DMS114 treated with DMSO at 0.1 percent for 48 hours (cell line): ENCODE measurements around the gene APBB2.
A peak's percentile ranks its signal among the peaks of the same experiment; 100 is the strongest.
"Not testable (repeated sequence)": the region's sequence is repeated elsewhere in the genome, so short reads cannot be mapped to it uniquely, and the experiment has no call there.

Experiments
- DNase-seq: peaks from one replicate; lab custom pipeline; 2025; ENCODE audit not compliant: unreplicated experiment; lab: John Stamatoyannopoulos, UW

Gene APBB2

DNA sequence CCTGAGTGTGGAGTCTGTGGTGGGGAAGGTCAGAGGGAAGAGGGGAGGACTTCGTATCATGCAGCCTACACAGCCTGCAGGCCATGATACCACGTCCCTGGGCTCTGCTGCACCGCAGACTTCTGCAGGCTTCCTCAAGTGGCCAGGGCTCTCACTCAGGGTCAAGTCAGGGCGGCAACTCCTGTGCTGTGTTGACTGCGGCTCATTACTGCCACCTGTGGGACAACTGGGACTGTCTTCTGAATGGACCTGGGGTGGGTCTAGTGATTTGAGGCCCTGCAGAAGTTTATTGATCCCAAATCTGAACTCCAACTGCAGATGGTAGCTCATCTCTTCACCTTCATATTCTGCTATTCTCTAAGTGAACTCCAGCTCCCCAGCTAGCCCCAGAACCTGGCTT is 297.5 kb downstream of the APBB2 start:
- no peak for DNase-seq

- DNase-seq, result no peak
Measured at GRCh38 chr4:40916218-40916555, 298.2 kb downstream of the APBB2 start.

DNA sequence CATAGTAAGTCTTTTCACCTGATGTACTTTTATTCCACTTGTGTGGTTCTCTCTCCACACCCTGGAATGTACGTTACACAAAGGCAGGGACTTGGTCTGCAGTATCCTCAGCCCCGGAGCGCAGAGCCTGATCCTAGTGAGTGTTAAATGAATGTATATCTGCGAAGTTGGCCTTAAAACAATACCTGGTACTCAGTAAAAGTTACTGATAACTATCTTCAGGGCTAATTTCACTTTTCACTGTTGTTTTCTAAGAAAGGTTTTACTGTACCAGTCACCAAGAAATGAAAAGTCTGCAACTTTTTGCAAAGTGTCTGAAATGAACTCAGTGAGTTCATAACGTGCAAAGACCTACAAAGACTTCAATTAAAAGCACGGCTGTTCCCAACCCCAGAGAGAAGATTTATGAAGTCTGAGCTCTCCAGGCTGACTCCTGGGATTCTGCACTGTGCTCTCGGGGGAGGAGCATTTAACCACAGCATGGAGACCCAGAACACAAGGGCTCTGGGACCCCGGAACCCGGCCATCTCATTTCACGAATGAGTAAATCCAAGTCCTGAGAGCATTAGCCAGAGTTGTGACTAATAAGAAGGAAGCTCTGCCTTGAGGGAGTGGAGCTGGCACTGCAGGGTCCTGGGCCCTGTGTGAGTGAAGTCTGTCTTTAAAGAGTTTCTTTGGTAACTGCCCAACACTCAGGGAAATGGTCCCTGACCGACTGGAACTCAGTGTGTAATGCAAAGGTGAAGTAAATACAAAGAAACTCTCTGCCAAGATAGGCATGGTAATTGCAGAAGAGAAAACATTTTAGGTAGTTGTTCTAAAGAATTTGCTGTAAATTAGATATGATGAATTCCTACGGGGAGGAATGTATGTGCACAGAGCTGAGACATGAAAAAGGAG is 298.8 kb downstream of the APBB2 start:
- DNase-seq, result no peak

GRCh38 chr4:40912460-40913184 is 301.7 kb downstream of the APBB2 start:
- DNase-seq, result no peak

- DNase-seq, result no peak
Measured at GRCh38 chr4:40910706-40911105, 303.6 kb downstream of the APBB2 start.

- no peak for DNase-seq
Measured at GRCh38 chr4:40909363-40909876, 304.9 kb downstream of the APBB2 start.

- peak; percentile 1 for DNase-seq
Measured at GRCh38 chr4:40908702-40909362, 305.5 kb downstream of the APBB2 start.

GRCh38 chr4:40908297-40908696 is 306.0 kb downstream of the APBB2 start:
- DNase-seq, result no peak

- DNase-seq, result no peak
Measured at GRCh38 chr4:40905414-40905813, 308.9 kb downstream of the APBB2 start.

- not testable (repeated sequence) for DNase-seq
Measured at GRCh38 chr4:40900531-40900930, 313.8 kb downstream of the APBB2 start.

DNA sequence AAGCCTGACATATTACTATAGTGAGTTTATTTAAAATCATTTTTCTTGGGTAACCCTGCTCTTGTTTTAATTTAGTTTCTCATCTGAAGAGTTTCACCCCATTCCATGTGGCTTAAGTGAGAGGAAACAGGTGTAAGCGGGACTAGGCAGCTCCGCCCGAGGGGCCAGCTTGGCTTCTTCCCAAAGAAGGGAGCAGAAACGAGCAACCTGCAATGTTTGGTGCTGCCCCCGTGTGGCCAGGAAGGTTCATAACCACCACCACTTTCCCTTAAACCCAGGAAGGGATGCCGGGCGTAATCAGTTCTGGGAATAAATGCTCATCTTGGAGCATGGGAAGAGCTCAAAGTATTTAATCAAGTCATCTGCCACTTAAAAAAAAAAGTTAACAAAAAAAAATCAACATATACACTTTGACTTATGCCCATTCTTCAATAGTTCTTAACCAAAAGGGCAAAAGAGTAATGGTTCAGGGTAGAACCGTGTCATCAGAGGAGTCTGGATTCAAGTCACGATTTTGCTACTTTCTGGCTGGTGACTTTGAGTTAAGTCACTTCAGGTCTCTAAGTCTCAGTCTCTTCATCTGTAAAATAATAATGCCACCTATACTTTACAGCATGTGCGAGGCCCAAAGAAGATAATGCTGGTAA is 316.7 kb downstream of the APBB2 start:
- DNase-seq, result no peak

- no peak for DNase-seq
Measured at GRCh38 chr4:40890764-40891163, 323.6 kb downstream of the APBB2 start.

DNA sequence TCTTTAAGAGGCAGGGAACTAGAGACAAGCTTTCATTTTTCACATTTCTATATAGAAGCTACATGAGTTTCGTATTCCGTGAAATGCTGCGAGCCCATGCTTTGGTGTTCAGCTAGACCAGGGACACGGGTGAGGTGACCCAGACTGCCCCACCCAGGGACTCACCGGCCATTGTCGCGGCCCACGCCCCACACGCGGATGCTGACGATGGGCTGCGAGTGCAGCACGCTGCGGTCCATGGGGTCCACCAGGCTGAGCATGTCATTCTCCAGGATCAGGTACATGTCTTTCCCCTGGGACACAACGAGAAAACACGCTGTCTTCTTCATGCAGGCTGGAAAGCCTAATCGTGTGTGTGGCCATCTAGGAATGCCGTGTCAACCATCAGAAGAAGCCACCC is 324.1 kb downstream of the APBB2 start:
- no peak for DNase-seq

DNA sequence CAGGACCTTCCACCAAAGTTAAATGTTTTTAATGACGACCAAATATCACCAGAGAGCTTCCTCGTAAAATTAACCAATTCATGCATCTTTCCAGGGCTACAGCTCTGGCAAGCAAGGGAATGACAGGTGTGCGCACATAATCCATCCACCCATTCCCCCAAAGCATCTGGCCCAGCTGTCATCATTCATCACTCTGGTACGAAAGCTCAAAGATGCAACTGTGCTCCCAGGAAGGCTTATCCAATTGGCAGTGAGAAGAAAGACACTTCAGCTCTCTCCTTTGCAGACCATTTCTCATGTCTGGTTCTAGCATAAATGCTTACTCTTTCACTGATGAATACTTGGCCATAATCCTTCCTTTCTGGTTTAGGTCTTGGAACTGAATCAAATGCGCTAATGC is 325.4 kb downstream of the APBB2 start:
- DNase-seq, result no peak

DNA sequence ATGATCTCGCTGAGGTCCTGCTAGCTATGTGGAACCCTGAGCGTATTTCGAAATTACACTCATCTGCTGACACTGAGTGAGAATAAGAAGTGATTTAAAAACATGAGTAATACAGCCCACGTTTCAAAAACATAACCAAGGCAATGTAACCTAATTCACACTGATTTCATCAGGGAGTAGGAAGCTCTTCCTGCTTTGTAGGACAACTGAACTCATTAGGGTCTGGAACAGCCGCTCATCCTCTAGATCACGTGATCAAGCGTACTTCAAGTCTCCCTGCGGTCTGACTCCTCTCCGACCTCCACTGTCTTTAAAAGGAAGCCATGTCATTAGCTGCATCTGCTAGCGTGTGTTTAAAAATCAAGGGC is 326.6 kb downstream of the APBB2 start:
- DNase-seq, result no peak

DNA sequence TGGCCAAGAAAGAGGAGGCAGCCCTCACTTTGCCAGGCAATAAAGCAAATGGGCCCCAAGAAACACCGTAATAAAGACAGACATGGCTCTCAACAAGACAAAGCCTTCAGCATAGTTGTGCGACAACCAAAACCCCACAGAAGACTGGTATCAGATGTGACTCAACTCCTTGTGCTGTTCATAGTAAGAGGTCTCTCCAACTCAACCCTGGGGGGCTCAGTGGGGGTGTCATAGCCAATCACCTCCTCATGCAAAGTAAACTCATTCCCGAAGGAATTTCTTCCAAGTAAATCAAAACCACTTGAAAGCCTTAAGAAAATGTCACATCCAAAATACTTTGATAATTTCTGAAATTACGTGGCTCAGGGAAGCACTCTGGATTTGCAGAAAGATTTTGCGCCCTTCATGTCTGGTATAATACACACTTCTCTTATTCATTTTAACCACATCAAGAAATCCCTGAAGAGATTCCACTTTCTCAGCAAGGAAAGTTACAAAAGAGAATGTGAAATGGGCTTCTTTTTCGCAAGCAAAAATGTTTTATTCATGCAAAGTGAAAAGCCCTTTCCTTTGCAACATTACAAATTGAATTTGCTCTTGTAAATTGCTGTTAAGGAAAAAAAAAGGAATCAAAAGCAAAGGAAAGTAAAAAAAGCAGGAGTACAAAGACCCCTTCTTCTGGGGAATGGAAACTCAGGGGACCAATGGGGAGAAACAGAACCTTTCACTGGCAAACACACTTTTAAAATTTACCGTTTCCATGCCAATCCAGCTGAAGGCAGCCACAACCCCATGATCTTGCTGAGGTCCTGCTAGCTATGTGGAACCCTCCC is 327.2 kb downstream of the APBB2 start:
- DNase-seq, result no peak

DNA sequence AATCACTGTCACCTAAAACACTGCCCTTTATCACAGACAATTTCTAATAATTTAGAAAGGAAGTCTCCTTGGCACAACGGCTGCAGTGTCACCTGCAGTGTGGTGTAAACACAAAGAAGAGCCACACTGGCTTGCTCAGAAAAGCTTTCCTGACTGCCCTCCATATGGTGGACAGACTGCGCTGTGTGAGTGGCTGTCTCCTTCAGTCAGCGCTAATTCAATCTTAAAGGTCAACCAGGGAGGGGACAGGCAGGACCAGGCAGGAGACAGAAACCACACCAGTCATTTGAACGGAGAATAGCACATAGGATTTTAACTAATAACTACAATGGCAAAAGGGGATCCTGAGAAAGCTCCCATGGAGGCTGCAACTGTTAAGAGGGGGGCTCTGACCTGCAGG is 332.5 kb downstream of the APBB2 start:
- DNase-seq, result no peak

- no peak for DNase-seq
Measured at GRCh38 chr4:40881096-40881495, 333.2 kb downstream of the APBB2 start.

GRCh38 chr4:40878548-40879055 is 335.7 kb downstream of the APBB2 start:
- no peak for DNase-seq

DNA sequence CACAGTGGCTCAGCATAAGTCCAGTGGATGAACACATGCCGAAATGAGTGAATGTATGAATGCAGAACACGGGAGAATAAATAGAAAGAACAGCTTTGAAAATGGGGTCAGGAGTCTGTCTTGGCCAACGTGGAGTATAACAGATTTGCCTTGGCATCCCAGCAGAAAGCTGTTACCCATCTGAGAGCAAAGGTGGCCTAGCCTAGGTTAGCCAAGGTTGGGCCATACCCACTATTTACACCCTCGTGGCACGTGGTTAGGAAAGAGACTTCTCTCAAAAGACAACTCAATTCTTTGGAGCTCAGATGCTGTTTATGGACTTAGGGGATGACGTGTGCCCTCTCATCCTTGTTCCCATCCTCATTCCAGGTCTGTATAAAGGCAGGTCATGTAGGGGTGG is 337.3 kb downstream of the APBB2 start:
- DNase-seq, result no peak
